ENCODE results near the gene MEG3.
"Not testable (repeated sequence)": the region's sequence is repeated elsewhere in the genome, so short reads cannot be mapped to it uniquely, and the experiment has no call there.

MEG3 gene

GRCh38 chr14:100789460-100790417 is 36.2 kb upstream of the MEG3 start:
- DNase-seq, result no peak

- DNase-seq, result no peak
These were observed 35.2 kb upstream of the MEG3 start for GRCh38 chr14:100790502-100791347.

DNA sequence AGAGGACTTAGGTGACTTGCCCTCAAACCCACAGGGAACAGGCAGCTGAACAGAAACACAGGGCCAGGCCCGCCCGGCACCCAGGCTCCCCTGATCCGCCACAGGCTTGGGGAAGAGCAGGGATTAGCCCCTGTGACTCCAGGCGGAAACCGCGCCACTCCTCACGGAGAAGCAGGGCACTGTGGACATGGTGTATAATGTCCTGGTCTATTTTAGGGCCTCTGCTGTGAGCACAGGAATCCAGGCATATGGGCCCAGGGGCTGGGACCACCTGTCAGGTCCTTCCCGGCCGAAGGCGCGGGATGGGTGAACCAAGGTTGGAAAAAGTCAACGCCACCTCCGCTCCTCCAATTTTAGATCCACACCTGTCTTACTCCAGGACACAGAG is 34.6 kb upstream of the MEG3 start:
- no peak for DNase-seq

DNA sequence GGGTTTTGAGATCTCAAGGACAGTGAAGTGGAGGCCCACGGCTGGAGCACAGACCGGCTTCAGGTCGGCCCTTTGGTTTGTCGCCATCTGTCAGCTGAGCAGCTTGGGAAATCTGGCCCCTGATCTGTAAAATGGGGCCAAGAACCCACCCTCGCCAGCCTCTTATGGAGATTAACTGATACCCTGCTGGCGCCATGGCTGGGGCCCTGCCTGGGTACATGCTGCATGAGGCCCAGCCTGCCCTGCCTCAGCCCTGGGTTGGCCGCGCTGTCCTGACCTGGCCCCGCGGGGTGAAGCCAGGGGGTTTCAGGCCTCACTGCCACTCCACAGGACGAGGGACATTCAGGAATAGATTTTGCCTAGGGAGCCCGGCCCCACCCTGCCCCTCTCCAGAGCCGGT is 33.9 kb upstream of the MEG3 start:
- DNase-seq, result no peak

GRCh38 chr14:100796946-100797345 is 29.0 kb upstream of the MEG3 start:
- no peak for DNase-seq

- no peak for DNase-seq
These were observed 25.9 kb upstream of the MEG3 start for GRCh38 chr14:100800041-100800440.

DNA sequence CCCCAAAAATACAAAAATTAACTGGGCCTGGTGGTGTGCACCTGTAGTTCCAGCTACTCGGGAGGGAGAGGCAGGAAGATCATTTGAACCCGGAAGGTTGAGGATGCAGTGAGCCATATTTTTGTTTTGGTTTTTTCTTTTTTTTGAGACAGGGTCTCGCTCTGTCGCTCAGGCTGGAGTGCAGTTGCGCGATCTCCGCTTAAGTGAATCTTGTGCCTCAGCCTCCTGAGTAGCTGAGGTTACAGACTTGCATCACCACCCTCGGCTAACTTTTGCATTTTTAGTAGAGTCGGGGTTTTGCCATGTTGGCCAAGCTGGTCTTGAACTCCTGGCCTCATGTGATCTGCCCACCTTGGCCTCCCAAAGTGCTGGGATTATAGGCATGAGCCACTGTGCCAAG is 24.5 kb upstream of the MEG3 start:
- DNase-seq, result not testable (repeated sequence)

DNA sequence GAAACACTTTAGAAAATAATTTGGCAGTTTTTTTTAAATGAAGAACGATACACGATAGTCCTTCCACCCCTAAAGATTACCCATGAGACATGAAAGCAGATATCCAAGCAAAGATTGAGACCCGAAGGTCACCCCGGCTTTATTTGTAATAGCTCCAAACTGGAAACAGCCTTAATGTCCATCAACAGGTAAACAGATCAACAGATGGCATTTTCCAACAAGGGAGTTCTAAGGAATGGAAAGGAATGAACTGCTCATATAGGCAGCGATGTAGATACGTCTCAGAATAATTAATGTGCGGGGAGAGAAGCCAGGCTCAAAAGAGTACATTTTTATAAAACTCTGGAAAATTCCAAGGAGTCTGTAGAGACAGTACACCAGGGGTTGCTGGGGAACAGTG is 23.7 kb upstream of the MEG3 start:
- DNase-seq, result no peak

- DNase-seq, result no peak
These were observed 23.2 kb upstream of the MEG3 start for GRCh38 chr14:100802766-100803165.

DNA sequence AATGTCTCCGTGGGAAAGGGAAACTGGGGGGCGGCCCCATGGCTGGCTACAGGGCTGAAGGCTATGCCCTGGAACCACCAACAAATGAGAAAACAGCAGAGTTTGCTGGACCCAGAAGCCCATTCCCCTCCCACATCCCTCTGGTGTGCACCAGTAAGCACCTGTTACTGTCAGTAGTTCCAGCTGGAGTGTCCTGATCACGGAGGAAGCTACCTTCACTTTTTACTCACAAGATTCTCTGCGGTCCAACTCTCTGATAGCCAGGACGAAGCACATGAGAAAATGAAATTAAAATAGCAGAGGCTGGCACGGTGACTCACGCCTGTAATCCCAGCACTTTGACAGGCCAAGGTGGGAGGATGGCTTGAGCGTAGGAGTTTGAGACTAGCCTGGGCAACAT is 22.7 kb upstream of the MEG3 start:
- no peak for DNase-seq

- DNase-seq, result no peak
These were observed 22.2 kb upstream of the MEG3 start for GRCh38 chr14:100803676-100804075.

- DNase-seq, result no peak
These were observed 21.8 kb upstream of the MEG3 start for GRCh38 chr14:100804138-100804537.

- no peak for DNase-seq
These were observed 21.2 kb upstream of the MEG3 start for GRCh38 chr14:100804558-100805309.

DNA sequence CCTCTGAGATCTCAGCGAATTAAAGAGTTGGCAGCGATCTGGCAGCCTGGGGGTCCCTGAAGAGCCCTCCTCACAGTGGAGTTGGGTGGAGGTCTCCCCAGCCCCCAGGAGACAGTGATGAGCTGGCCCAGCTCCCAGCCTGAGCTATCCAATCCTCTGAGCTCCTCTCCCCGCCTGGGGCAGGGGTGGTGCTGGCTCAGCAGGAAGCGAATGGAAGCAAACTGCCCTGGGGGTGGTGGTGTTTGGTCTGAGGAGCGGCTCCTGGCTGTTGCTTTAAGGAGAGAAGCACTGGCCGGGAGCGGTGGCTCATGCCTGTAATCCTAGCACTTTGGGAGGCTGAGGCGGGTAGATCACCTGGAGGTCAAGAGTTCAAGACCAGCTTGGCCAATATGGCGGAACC is 19.5 kb upstream of the MEG3 start:
- DNase-seq, result no peak

GRCh38 chr14:100807496-100807895 is 18.4 kb upstream of the MEG3 start:
- no peak for DNase-seq

DNA sequence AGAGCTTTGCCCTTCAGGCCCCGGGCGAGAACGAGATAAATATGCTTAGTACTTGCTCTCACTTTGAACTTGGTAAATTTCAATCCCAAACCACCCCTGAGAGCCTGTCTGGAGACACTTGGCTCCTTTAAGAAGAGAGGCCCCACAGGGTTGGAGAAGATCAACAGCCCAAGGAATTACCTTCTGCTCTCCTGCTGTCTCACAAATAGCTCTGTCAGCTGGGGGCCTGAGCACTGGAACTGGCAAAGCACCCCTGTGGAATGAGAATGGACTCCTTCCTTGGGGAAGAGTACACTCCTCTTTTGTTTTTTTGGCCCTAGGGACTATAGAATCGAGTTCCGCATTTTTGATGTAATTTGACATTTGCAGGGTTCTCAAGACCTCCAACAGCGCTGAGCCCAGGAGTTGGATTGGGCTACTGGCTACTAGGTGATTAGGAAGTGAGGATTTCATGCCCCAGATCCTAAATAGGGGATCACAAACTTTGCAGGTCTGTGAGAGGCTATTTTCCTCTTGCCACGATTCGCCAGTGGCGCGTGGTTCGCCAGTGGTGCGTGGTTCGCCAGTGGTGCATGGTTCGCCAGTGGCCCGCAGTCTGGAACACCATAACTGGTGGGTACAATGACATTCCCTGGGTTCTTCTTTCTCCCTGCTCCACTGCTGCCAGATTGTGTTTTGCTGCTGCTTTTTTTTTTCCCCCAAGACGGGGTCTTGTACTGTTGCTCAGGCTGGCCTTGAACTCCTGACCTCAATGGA is 17.8 kb upstream of the MEG3 start:
- no peak for DNase-seq

DNA sequence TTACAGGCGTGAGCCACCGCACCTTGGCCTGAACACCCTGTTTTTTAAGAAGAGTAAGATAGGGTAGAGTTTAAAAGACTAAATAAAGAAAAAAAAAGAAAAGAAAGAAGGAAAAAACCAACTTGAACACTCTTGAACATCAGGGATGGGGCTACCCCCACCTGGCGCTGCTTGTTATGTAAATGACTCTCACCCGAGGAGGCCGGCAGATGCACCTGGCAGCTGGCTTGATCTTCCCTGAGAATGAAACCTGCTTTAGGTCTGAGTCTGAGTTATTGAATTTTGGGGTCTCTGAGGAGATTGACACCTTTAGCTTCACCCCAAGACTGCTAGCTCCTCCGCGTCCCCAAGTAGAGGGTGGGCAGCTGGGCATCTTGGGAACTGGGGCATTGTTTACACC is 15.5 kb upstream of the MEG3 start:
- DNase-seq, result no peak

DNA sequence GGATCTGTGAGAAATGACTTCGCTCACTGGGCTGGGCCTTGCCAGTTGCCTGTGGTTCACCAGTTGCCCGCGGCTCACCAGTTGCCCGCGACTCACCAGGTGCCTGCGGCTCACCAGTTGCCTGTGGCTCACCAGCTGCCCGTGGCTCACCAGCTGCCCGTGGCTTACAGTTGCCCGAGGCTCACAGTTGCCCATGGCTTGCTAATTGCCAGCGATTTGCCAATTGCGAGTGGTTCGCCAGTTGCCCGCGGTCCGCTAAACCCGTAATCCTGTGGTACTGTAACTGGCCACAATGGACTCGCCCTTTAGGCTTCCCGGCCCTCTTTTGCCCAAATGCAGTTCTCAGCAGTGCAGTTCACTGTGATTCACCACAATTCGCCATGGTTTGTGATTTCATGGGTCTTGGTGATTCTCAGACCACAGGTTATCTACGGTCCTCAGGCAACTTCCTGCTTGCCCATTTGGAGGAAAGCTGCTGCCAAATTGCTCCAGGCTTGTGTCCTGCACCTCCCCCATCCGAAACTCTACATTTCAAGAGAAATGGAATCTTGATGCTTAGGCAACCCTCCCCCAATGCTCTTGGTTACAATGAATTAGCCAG is 15.0 kb upstream of the MEG3 start:
- DNase-seq, result no peak

GRCh38 chr14:100813291-100813690 is 12.6 kb upstream of the MEG3 start:
- DNase-seq, result no peak

DNA sequence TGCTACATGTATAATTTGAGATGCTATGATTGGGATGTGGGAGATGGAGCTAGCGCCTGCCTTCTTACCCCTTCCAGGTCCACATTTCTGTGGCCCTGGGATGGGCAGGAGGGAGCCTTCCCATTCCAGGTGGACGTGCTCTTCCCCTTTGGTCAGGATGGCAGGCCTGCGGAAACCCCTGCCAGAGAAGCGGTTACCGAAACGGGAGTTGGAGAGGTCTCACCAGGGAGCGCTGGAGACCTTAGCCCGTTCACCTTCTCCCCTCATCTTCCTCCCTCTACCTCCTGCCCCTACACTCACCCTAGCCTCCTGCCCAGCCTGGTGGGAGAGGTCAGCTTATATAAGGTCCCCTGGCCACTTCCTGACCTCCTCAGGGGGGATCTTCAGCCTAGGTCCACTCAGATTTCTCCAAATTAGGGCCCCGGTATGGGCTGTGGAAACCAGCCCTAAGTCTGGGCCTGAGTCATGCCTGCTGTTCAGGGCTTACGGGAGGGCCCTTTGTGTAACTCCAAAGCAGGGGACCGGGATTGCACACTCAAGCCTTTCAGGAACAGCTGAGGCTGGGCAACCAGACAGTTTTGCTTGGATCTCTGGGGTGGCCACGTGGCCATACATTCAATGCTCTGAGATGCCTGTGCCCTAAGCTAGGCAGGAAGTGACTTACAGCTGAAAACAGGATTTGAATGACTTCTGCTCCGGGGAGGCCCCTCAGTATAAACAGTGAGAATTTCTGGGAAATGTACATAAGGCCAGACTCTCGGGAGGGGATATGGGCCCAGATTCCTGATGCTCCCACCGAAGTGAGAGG is 10.2 kb upstream of the MEG3 start:
- no peak for DNase-seq

- DNase-seq, result no peak
These were observed 9.5 kb upstream of the MEG3 start for GRCh38 chr14:100816286-100816949.
